Measurements from ENCODE around the gene MSLN.

The MSLN gene

DNA sequence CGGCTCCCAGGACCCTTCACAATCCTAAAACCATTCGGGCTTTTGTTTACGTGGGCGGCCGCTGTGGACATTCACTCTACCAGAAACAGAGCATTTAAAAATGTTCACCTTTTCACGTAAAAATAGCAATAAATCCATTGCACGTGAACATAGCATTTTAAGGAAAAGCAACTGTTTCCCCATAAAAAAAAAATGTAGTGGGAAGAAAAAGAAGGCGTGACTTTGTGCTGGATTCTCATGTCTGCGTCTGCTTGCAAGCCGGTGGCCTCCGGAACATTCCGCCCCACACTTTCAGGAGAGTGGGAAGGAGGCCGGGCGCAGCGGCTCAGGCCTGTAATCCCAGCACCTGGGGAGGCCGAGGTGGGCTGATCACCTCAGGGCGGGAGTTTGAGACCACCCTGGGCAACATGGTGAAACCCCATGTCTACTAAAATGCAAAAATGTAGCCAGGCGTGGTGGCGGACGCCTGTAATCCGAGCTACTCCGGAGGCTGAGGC is 53.4 kb downstream of the MSLN start:
- Histone ChIP-seq H3K27ac (no peak overlapping the region), H3K79me2 (ENCODE audit: insufficient read depth, low read depth) (no peaks in the 10 kb centered on the region), H4K20me1 (ENCODE audit: insufficient read depth) (no peaks in the 10 kb centered on the region), H3K4me1 (ENCODE audit: low read depth, poor library complexity, severe bottlenecking) (no peaks in the 10 kb centered on the region), H3K4me2 (no peak overlapping the region), H3K4me3 (IDR thresholded peaks at IDR 0.05; ENCODE audit: insufficient read depth, low read depth, low read length) (no peak overlapping the region), H2AFZ (ENCODE audit: low read depth) (no peak overlapping the region), H3K36me3 (ENCODE audit: insufficient read depth) (no peaks in the 10 kb centered on the region), H3K9ac (no peak overlapping the region), H3K27me3 (ENCODE audit: insufficient read depth, low read depth) (peaks cover 97% of the 10 kb centered on the region)
- TF ChIP-seq, protein P1, sequence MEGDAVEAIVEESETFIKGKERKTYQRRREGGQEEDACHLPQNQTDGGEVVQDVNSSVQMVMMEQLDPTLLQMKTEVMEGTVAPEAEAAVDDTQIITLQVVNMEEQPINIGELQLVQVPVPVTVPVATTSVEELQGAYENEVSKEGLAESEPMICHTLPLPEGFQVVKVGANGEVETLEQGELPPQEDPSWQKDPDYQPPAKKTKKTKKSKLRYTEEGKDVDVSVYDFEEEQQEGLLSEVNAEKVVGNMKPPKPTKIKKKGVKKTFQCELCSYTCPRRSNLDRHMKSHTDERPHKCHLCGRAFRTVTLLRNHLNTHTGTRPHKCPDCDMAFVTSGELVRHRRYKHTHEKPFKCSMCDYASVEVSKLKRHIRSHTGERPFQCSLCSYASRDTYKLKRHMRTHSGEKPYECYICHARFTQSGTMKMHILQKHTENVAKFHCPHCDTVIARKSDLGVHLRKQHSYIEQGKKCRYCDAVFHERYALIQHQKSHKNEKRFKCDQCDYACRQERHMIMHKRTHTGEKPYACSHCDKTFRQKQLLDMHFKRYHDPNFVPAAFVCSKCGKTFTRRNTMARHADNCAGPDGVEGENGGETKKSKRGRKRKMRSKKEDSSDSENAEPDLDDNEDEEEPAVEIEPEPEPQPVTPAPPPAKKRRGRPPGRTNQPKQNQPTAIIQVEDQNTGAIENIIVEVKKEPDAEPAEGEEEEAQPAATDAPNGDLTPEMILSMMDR (conservative IDR thresholded peaks at IDR 0.05; ENCODE audit: low read depth, low read length) = no peak

DNA sequence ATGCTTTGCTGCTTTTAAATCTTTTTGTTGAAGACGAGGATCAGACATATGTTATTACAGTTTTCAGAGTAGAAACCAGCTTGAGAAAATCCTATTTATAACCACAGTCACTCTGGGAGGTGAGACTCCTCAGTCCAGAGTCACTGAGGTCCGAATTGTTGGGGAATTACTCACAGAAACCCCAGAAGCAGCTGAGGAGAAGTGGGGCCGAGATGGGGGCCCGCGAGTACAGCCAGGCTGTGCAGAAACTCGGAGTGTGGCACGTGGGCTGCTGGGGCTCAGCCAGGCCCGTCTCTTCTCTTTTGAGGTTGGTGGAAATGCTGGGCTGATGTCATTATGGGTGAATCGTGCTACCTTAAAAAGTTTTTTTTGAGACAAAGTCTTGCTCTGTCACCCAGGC is 54.4 kb downstream of the MSLN start:
- Histone ChIP-seq H2AFZ (ENCODE audit: low read depth) (no peak overlapping the region), H3K36me3 (ENCODE audit: insufficient read depth) (no peaks in the 10 kb centered on the region), H3K9ac (no peak overlapping the region), H4K20me1 (ENCODE audit: insufficient read depth) (no peaks in the 10 kb centered on the region), H3K4me3 (IDR thresholded peaks at IDR 0.05; ENCODE audit: insufficient read depth, low read depth, low read length) (no peak overlapping the region), H3K79me2 (ENCODE audit: insufficient read depth, low read depth) (no peaks in the 10 kb centered on the region), H3K4me1 (ENCODE audit: low read depth, poor library complexity, severe bottlenecking) (no peaks in the 10 kb centered on the region), H3K27ac (no peak overlapping the region), H3K4me2 (no peak overlapping the region), H3K27me3 (ENCODE audit: insufficient read depth, low read depth) (peaks cover 97% of the 10 kb centered on the region)
- TF ChIP-seq, protein P1 (conservative IDR thresholded peaks at IDR 0.05; ENCODE audit: low read depth, low read length) = no peak

DNA sequence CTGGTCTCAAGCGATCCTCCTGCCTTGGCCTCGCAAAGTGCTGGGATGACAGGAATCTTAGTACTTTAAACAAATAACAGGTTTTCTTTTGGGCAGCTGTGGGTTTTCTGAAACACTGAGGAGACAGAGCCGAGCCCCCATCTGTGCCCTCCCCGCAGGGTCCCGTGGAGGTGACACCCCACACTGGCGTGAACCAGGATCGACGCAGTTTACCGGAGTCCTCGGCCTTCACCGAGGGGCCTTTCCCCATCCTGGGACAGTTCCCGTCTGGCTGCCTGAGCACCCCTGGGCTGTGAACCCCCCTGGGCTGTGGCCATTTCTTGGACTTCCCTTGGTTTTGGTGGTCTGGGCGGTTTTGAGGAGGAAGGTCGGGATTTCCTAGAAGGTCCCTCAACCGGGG is 55.3 kb downstream of the MSLN start:
- H3K4me3 ChIP-seq (IDR thresholded peaks at IDR 0.05; ENCODE audit: insufficient read depth, low read depth, low read length) = no peak overlapping the region
- no peak overlapping the region for H3K4me2 ChIP-seq

DNA sequence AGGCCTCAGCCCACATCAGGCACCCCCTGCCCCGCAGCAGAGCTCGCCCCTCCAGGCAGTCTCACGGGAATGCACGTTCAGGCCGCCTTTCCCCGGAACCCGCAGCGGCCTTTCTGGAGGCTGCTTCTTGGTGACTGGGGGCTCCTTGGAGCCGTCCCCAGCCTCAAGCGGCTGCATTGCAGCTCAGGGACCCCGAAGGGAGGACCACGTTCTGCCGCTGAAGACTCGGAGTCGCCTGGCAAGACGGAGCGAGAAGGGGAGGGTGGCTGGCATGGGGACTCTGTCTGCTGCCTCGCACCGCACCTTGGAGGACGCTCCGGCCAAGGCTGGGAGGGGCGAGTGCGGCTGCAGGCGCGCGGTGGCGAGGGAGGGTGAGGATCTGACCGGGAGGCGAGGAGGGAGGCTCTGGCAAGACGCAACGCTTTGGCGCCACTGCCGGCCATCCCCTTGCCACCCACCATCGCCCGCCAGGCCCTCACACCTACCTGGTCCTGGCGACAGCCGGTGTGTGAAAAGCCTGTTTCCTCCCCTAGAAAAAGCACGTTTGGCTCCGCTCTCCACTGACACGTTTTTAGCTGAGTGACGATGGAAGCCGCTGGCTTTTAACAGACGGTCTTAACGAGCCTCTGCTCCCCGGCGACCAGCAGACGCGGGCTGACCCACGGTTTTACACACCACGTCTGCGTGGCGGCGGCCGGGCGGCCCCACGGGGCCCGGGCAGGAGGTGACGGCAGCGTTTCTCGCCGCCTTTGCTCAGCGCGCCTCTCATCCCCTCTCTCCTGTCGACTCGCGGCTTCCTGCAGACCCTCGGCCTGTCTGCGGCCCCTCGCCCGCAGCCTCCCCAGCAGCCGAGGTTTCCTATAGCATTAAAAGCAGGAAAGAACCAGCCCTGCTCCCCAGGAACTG is 56.7 kb downstream of the MSLN start:
- no peak overlapping the region for H3K27ac ChIP-seq
- peaks cover 95% of the 10 kb centered on the region for H3K27me3 ChIP-seq (ENCODE audit: insufficient read depth, low read depth)
- no peak overlapping the region for H3K9ac ChIP-seq
- no peak overlapping the region for H2AFZ ChIP-seq (ENCODE audit: low read depth)
- no peak overlapping the region for H3K4me3 ChIP-seq (IDR thresholded peaks at IDR 0.05; ENCODE audit: insufficient read depth, low read depth, low read length)
- no peaks in the 10 kb centered on the region for H3K4me1 ChIP-seq (ENCODE audit: low read depth, poor library complexity, severe bottlenecking)
- no peaks in the 10 kb centered on the region for H3K79me2 ChIP-seq (ENCODE audit: insufficient read depth, low read depth)
- no peaks in the 10 kb centered on the region for H4K20me1 ChIP-seq (ENCODE audit: insufficient read depth)
- H3K36me3 ChIP-seq (ENCODE audit: insufficient read depth) = no peaks in the 10 kb centered on the region
- H3K4me2 ChIP-seq = no peak overlapping the region
- TF ChIP-seq, protein P1 (conservative IDR thresholded peaks at IDR 0.05; ENCODE audit: low read depth, low read length) = no peak

More for the DNA sequence above, 55.3 kb downstream of the MSLN start:
- Histone ChIP-seq H2AFZ (ENCODE audit: low read depth) (no peak overlapping the region), H3K36me3 (ENCODE audit: insufficient read depth) (no peaks in the 10 kb centered on the region), H3K79me2 (ENCODE audit: insufficient read depth, low read depth) (no peaks in the 10 kb centered on the region), H3K27me3 (ENCODE audit: insufficient read depth, low read depth) (peaks cover 97% of the 10 kb centered on the region), H3K4me1 (ENCODE audit: low read depth, poor library complexity, severe bottlenecking) (no peaks in the 10 kb centered on the region), H4K20me1 (ENCODE audit: insufficient read depth) (no peaks in the 10 kb centered on the region), H3K27ac (no peak overlapping the region), H3K9ac (no peak overlapping the region)
- TF ChIP-seq, protein P1 (conservative IDR thresholded peaks at IDR 0.05; ENCODE audit: low read depth, low read length) = no peak

Measured in KMS-11 (cell line).